Osteoblast (primary cell): ENCODE results near the gene MYL6. TPM values are rescaled to one million over a fixed set of nuclear protein-coding genes. Genes with fewer than 3 reads are reported as not detected.

Source experiments
- DNase-seq: peaks from one replicate; pipeline ENCODE4 v3.0.0; 2011; ENCODE audit warnings: low spot score, mixed read lengths; ENCODE audit not compliant: insufficient read length; ENCODE audit errors: missing footprints
- H2AFZ ChIP-seq: 2 replicates; pipeline ENCODE4 v1.6.0; 2011; ENCODE audit warnings: mild to moderate bottlenecking, low read length
- H3K27ac ChIP-seq: 2 replicates; pipeline ENCODE4 v1.5.1; 2011; ENCODE audit warnings: mild to moderate bottlenecking, low read depth, low read length, moderate library complexity
- H3K27me3 ChIP-seq: 2 replicates; pipeline ENCODE4 v1.6.0; 2012; ENCODE audit warnings: mild to moderate bottlenecking, control low read depth, inconsistent platforms, low read length, moderate library complexity; ENCODE audit not compliant: insufficient read depth
- H3K36me3 ChIP-seq: 2 replicates; pipeline ENCODE4 v1.5.1; 2011; ENCODE audit warnings: mild to moderate bottlenecking, low read length, control low read depth, moderate library complexity; ENCODE audit not compliant: insufficient read depth
- H3K4me1 ChIP-seq: 2 replicates; pipeline ENCODE4 v1.5.1; 2011; ENCODE audit warnings: mild to moderate bottlenecking, low read length, control low read depth, moderate library complexity; ENCODE audit not compliant: insufficient read depth
- H3K4me2 ChIP-seq: 2 replicates; pipeline ENCODE4 v1.6.0; 2011; ENCODE audit warnings: mild to moderate bottlenecking, low read length; ENCODE audit not compliant: insufficient read depth
- H3K4me3 ChIP-seq: fragments of 200-600 bp; sonication (generic); 3 replicates; pipeline ENCODE4 v1.5.1; 2012; ENCODE audit warnings: mild to moderate bottlenecking, low read length, inconsistent platforms; ENCODE audit not compliant: insufficient read depth
- H3K79me2 ChIP-seq: 2 replicates; pipeline ENCODE4 v1.6.0; 2012; ENCODE audit warnings: mild to moderate bottlenecking, low read length, control low read depth, inconsistent platforms; ENCODE audit not compliant: insufficient read depth
- H3K9me3 ChIP-seq: 2 replicates; pipeline ENCODE4 v1.5.1; 2011; ENCODE audit warnings: low read depth, low read length, control low read depth
- H4K20me1 ChIP-seq: 2 replicates; pipeline ENCODE4 v1.6.0; 2012; ENCODE audit warnings: mild to moderate bottlenecking, low read length, control low read depth; ENCODE audit not compliant: insufficient read depth
- CTCF ChIP-seq: IDR thresholded peaks from 2 replicates; pipeline ENCODE4 v1.5.1; 2011; ENCODE audit warnings: mild to moderate bottlenecking, low read depth, low read length, moderate library complexity; ENCODE audit errors: extremely low read depth
- total RNA-seq: library from RNA; depleted of rRNA; stranded (reverse); fragments of >200 nt; gene quantifications from 2 replicates; pipeline ENCODE4 v1.2.3, GENCODE V29; 2012

MYL6 gene
- total RNA-seq, 1 donor: 873 TPM

DNA sequence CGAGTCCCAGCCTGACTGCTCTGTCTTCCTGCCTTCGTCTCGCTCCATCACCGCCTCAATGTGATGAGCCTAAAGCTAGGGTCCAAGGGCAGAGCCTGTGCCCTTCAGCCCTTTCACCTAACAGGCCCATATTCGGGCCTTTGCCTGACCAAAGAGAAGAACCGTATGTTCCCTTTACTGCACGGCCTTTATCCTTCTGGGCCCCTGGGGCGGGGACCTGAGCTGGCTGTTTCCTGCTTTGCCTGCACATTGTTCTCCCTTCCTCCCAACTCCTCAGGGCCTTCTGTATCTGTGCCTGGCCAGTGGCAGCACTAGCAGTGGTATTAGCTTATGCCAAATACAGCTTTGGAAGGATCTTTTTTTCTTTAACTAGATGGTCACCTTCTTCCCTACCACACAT is 14.3 kb upstream of the MYL6 start:
- H3K27ac ChIP-seq: no peak overlapping the region
- no peak overlapping the region for H3K4me3 ChIP-seq
- no peaks in the 10 kb centered on the region for H4K20me1 ChIP-seq
- TF ChIP-seq CTCF: no peak
- H3K36me3 ChIP-seq: peaks cover 36% of the 10 kb centered on the region
- no peak overlapping the region for H3K4me2 ChIP-seq
- peak; percentile 39 for DNase-seq
- no peaks in the 10 kb centered on the region for H3K79me2 ChIP-seq
- H3K9me3 ChIP-seq: no peaks in the 10 kb centered on the region
- H3K27me3 ChIP-seq: no peaks in the 10 kb centered on the region
- H2AFZ ChIP-seq: no peak overlapping the region
- peaks cover 5% of the 10 kb centered on the region for H3K4me1 ChIP-seq

DNA sequence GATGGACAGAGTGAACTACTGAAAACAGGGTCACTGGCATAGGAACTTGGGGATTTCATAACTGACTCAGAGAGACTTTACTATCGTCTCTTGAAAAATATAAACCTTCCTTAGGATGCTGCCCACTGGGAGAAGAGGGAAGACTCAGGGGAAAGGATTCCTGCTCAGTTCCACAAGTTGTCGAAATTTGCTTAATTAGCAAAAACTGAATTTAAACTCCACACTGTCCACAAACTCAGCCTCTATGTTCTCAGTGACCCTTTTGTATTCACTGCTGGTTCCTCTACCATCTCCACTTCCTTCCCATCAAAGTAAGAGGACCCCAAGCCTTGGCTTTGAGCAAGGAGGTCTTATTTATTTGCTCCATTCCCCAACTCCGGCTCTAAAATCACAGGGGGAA is 12.9 kb upstream of the MYL6 start:
- Histone ChIP-seq H3K79me2 (no peaks in the 10 kb centered on the region), H4K20me1 (no peaks in the 10 kb centered on the region), H3K4me1 (peaks cover 5% of the 10 kb centered on the region), H3K27me3 (no peaks in the 10 kb centered on the region), H3K36me3 (peaks cover 24% of the 10 kb centered on the region), H2AFZ (no peak overlapping the region), H3K27ac (no peak overlapping the region), H3K4me2 (no peak overlapping the region), H3K9me3 (no peaks in the 10 kb centered on the region), H3K4me3 (no peak overlapping the region)
- no peak for TF ChIP-seq CTCF
- DNase-seq: no peak

DNA sequence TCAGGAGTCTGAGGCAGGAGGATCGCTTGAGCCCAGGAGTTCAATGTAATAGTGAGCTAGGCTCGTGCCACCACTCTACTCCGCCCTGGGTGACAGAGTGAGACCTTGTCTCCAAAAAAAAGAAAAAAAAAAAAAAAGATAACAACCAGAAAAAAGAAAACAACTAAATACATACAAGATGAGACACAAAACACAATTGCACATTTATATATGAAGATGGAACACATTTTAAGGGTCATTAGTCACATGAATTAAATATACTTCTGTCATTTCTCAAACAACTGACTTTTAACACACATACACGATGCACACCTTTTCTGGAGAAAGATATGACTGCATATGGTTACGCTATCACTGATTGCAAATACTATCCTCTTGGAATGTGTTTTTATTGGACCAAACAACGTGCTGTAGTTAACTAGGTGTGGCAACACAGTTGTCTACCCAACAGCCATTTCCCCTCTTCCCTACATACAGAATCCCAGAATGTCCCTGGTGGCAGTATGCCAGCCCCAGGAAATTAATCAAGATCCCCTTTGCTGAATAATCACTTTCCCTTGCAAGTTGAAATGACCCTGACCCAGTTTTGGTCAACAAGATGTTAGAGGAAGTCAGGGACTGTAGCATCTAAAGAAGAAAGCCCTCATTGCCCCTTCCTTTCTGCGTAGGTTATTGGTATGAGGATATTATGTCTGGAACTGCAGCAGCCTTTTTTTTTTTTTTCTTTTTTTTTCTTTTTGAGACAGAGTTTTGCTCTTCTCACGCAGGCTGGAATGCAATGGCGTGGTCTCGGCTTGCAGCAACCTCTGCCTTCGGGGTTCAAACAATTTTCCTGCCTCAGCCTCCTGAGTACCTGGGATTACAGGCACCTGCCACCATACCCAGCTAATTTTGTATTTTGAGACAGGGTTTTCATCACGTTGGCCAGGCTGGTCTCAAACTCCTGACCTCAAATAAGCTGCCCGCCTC is 11.4 kb upstream of the MYL6 start:
- Histone ChIP-seq H2AFZ (no peak overlapping the region), H3K4me2 (no peak overlapping the region), H4K20me1 (no peaks in the 10 kb centered on the region), H3K9me3 (no peaks in the 10 kb centered on the region), H3K4me3 (no peak overlapping the region), H3K4me1 (peaks cover 11% of the 10 kb centered on the region), H3K27me3 (no peaks in the 10 kb centered on the region), H3K36me3 (peaks cover 24% of the 10 kb centered on the region), H3K79me2 (no peaks in the 10 kb centered on the region), H3K27ac (no peak overlapping the region)
- DNase-seq: no peak
- TF ChIP-seq CTCF: no peak

DNA sequence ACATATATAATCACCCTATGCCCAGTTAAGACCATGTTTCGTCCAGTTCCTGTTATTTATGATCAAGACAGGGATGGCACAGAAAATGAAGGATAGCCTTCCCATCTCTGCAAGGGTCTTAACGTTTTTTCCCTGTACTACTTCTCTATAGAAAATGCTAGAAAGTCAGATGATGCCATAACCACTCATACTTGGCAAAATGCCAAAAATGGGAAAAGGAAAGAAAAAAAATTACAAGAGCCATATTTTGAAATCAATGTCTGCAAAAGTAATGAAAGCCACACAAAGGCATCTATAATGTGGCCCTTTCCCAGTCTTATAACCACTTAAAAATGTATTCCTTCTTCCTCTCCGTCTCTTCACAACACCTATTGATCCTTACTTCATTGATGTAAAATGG is 7.6 kb upstream of the MYL6 start:
- Histone ChIP-seq H3K27ac (no peak overlapping the region), H3K9me3 (no peaks in the 10 kb centered on the region), H4K20me1 (no peaks in the 10 kb centered on the region), H3K36me3 (peaks cover 7% of the 10 kb centered on the region), H3K4me1 (peaks cover 21% of the 10 kb centered on the region), H2AFZ (no peak overlapping the region), H3K79me2 (peaks cover 15% of the 10 kb centered on the region), H3K27me3 (no peaks in the 10 kb centered on the region), H3K4me3 (no peak overlapping the region), H3K4me2 (no peak overlapping the region)
- no peak for DNase-seq
- no peak for TF ChIP-seq CTCF
